Cardiac fibroblast (primary cell): Measurements from ENCODE around the gene DIP2C.

Source experiments
- DNase-seq, 2 donors: peaks; one replicate each; pipeline versions ENCODE4 v3.0.0 to v3.0.0-alpha.2; 2010; ENCODE audit warnings: low read depth in 2 of 2
- H3K4me3 ChIP-seq, 2 donors: replicated peaks in 1 of 2; 1 replicate in 1 of 2; 2 replicates in 1 of 2; pipeline ENCODE4 v1.5.1; 2011; ENCODE audit warnings: low read depth in 2 of 2, low read length in 2 of 2, mild to moderate bottlenecking in 2 of 2, moderate library complexity in 1 of 2
- TF ChIP-seq, protein P1 (sequence below): IDR thresholded peaks from one replicate; pipeline ENCODE4 v1.5.1; 2011; ENCODE audit warnings: low read depth, mild to moderate bottlenecking, low read length, inconsistent platforms

The DIP2C gene

GRCh38 chr10:387909-388660 lies 301.4 kb downstream of the DIP2C start:
- TF ChIP-seq, protein P1, sequence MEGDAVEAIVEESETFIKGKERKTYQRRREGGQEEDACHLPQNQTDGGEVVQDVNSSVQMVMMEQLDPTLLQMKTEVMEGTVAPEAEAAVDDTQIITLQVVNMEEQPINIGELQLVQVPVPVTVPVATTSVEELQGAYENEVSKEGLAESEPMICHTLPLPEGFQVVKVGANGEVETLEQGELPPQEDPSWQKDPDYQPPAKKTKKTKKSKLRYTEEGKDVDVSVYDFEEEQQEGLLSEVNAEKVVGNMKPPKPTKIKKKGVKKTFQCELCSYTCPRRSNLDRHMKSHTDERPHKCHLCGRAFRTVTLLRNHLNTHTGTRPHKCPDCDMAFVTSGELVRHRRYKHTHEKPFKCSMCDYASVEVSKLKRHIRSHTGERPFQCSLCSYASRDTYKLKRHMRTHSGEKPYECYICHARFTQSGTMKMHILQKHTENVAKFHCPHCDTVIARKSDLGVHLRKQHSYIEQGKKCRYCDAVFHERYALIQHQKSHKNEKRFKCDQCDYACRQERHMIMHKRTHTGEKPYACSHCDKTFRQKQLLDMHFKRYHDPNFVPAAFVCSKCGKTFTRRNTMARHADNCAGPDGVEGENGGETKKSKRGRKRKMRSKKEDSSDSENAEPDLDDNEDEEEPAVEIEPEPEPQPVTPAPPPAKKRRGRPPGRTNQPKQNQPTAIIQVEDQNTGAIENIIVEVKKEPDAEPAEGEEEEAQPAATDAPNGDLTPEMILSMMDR, result no peak
- no peak for DNase-seq

DNA sequence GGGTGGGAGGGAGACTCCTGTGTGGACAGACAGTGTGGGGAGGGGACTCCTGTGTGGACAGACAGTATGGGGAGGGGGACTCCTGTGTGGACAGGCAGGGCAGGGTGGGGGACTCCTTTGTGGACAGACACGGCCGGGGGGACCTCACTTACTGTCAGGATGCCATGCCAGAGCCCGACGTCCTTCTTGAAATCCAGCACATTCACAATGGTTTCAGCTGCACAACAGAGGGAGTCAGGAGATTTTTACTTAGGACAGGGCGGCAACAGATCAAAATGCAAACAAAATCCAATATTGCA lies 301.9 kb downstream of the DIP2C start:
- no peak for DNase-seq
- TF ChIP-seq, protein P1, result no peak
- H3K4me3 ChIP-seq, result no peak overlapping the region

More at GRCh38 chr10:387909-388660, 301.4 kb downstream of the DIP2C start:
- H3K4me3 ChIP-seq, result no peak overlapping the region

DNA sequence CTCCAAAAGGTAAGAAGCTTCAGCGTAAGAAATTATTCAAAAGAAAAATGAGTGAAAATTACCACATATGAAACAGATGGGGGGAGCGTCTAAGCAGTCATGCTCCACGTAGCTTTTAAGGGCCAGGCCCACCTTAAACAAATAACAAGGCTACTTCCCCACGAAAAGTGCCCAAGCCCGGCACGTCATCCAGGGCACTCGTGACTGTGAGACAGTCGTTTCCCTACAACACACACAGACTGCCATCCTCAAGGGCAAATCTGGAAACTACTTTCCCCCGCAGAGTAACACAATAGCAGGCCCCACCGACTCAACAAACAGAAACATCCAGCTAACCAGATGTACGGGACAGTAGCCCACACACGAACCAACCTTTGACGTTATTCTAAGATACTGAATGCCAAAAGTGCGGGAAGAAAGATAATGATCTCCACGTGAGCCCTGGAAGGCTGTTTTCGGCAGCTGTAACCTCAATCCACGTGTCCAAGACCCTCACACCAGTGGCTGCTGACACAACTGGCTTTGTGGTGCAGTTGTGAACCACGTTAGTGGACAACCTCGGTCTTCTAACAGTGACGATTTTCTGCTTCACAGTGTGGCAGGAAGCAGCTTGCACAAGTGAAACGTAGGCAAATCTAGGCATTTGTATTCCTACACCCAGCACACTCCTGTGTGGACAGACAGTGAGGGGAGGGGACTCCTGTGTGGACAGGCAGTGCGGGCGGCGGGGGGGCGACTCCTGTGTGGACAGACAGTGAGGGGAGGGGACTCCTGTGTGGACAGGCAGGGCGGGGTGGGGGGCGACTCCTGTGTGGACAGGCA lies 302.5 kb downstream of the DIP2C start:
- TF ChIP-seq, protein P1, result no peak
- H3K4me3 ChIP-seq, result no peak overlapping the region
- no peak for DNase-seq

- DNase-seq, result no peak
- no peak overlapping the region for H3K4me3 ChIP-seq
- TF ChIP-seq, protein P1, result no peak
Measured at GRCh38 chr10:385571-386300, 303.7 kb downstream of the DIP2C start.

GRCh38 chr10:384538-385305 lies 304.7 kb downstream of the DIP2C start:
- H3K4me3 ChIP-seq, result no peak overlapping the region
- TF ChIP-seq, protein P1, result no peak
- DNase-seq, result no peak

GRCh38 chr10:383519-383918 lies 305.9 kb downstream of the DIP2C start:
- DNase-seq, result no peak
- H3K4me3 ChIP-seq, result no peak overlapping the region
- TF ChIP-seq, protein P1, result no peak
